NCI-H526 (cell line): ENCODE results near the gene SPATC1L.
"Not testable (repeated sequence)": the region's sequence is repeated elsewhere in the genome, so short reads cannot be mapped to it uniquely, and the experiment has no call there.

Experiments used
- DNase-seq, 2 experiments: peaks; one replicate each; lab custom pipeline; 2025; lab: John Stamatoyannopoulos, UW

Gene SPATC1L

GRCh38 chr21:46183910-46184624, at the start of gene SPATC1L:
SPATC1L (minus strand) TSS chr21:46184459; CDS start chr21:46182816, 1,643 bp downstream.
- DNase-seq, result peak; percentile 54 to 84

GRCh38 chr21:46229923-46230260, 45.6 kb upstream of the SPATC1L start:
- DNase-seq, result no peak

- peak in 1 of 2 experiments; percentile 86 for DNase-seq
Measured at GRCh38 chr21:46229133-46229922, 45.1 kb upstream of the SPATC1L start.

GRCh38 chr21:46228345-46229051, 44.2 kb upstream of the SPATC1L start, which contains the start of gene LSS:
LSS (minus strand) TSS chr21:46228774; CDS start chr21:46228745, 29 bp downstream.
- DNase-seq, result peak; percentile 94 to 99

GRCh38 chr21:46227811-46228344, 43.6 kb upstream of the SPATC1L start:
- DNase-seq, result no peak

- peak; percentile 51 to 62 for DNase-seq
Measured at GRCh38 chr21:46226920-46227599, 42.8 kb upstream of the SPATC1L start.

GRCh38 chr21:46226146-46226545, 41.9 kb upstream of the SPATC1L start:
- DNase-seq, result no peak

GRCh38 chr21:46223661-46224060, 39.4 kb upstream of the SPATC1L start:
- not testable (repeated sequence) for DNase-seq

- DNase-seq, result no peak
Measured at GRCh38 chr21:46223217-46223616, 39.0 kb upstream of the SPATC1L start.

- no peak for DNase-seq
Measured at GRCh38 chr21:46222436-46223116, 38.3 kb upstream of the SPATC1L start.

- no peak for DNase-seq
Measured at GRCh38 chr21:46221664-46222435, 37.6 kb upstream of the SPATC1L start.

- DNase-seq, result no peak
Measured at GRCh38 chr21:46220847-46221246, 36.6 kb upstream of the SPATC1L start.

GRCh38 chr21:46220275-46220810, 36.1 kb upstream of the SPATC1L start:
- DNase-seq, result no peak

- DNase-seq, result no peak
Measured at GRCh38 chr21:46219591-46220239, 35.5 kb upstream of the SPATC1L start.

- no peak for DNase-seq
Measured at GRCh38 chr21:46218906-46219590, 34.8 kb upstream of the SPATC1L start.

- DNase-seq, result no peak
Measured at GRCh38 chr21:46217511-46218196, 33.4 kb upstream of the SPATC1L start.

- no peak for DNase-seq
Measured at GRCh38 chr21:46216132-46216747, 32.0 kb upstream of the SPATC1L start.
